Measurements from ENCODE around the gene HLA-DMA.

HLA-DMA gene

DNA sequence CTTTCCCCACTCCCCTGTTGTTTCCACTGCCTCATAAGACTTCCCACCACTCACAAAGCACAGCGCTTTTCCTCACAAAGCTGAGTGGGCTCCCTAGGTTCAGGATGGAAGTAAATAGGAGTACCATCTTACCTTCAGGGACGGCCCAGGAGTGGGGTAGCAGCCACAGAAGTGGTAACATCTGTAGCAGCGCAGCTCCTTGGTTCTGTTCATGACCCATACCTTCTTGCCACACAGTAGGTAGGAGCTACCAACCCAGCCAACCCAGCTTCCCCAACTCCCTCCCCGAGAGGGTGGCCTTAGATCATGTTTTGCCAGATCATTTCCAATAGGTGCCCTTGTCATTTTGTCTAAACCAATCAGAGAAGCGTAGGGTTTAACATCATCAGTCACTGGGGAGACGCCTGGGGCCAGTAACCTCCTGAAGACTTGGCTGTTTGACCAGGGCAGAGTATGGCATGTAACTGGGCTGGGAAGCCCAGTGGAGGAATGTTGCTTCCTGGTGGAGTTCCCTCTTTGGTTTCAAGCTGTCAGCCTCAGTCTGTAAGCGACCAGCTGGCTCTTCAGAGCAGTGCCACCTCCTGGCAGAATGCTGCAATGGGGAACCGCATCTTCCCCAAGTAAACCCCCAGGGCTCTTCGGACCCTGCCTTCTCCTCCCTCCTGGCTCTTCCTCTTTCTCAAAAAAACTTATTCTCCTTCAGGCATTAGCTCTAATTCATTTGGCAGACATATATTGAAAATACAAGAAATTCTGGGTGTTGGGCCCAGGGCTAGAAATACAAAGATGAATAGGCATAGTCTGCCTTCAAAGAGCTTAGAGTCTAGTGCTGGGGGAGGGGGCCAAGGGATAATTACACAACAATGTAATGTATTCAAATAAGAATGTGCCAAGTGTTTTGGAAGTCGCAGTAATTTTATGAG lies at the start of gene HLA-DMA:
Gene HLA-DMA (minus strand): TSS at position 281 of the 923 bp plus-strand sequence. CDS start 61 bp downstream, at position 220.
- H3K27ac ChIP-seq, result no peak within 1 kb of the TSS
- TF ChIP-seq CTCF (IDR thresholded peaks at IDR 0.05) (peak; percentile 80), ZFX (IDR thresholded peaks at IDR 0.05; ENCODE audit: borderline replicate concordance) (no peak)

- H3K27ac ChIP-seq, result no peak overlapping the region
- TF ChIP-seq CTCF (IDR thresholded peaks at IDR 0.05) (no peak), ZFX (IDR thresholded peaks at IDR 0.05; ENCODE audit: borderline replicate concordance) (no peak)
These were observed 48.8 kb upstream of the HLA-DMA start for GRCh38 chr6:33001685-33002084.

DNA sequence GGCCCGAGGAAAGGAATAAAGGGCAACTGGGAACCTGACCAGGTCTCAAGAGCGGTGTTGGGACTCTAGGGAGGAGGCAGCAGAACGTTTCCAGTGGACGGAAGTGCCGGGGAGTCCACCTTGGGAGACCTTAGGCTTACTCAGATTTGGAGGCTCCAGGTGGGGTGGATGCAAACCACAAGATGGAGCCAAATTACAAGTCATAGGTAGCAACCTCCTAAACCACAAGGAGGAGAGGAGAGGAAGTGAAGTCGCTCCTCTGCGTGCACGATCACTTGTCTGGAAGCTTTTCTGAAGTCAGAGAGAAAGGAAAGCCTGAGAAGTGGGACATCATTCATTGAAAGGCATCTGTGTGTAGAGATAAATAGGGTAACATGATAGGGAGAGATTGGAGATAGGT lies 47.2 kb upstream of the HLA-DMA start:
- TF ChIP-seq CTCF (IDR thresholded peaks at IDR 0.05) (peak; percentile 33), ZFX (IDR thresholded peaks at IDR 0.05; ENCODE audit: borderline replicate concordance) (no peak)
- H3K27ac ChIP-seq, result no peak overlapping the region

DNA sequence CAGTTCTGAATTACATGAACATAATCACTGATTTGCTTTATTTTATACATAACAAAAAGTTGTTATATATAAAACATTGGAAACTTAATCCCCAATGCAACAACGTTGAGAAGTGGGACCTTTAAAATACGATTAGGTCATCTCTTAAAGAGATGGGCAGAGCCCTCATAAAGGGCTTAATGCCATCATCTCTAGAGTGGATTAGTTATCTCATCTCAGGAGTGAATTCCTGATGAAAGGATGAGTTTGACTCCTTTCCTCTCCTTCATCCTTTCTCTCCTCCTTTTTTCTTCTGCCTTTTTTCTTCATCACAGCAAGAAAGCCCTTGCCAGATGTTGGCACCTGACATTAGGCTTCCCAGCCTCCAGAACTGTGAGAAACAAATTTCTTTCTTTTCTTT lies 42.6 kb upstream of the HLA-DMA start:
- no peak overlapping the region for H3K27ac ChIP-seq
- no peak for TF ChIP-seq ZFX (IDR thresholded peaks at IDR 0.05; ENCODE audit: borderline replicate concordance)
- TF ChIP-seq CTCF (IDR thresholded peaks at IDR 0.05), result no peak

- no peak overlapping the region for H3K27ac ChIP-seq
- TF ChIP-seq ZFX (IDR thresholded peaks at IDR 0.05; ENCODE audit: borderline replicate concordance), result no peak
- TF ChIP-seq CTCF (IDR thresholded peaks at IDR 0.05), result no peak
These were observed 40.6 kb upstream of the HLA-DMA start for GRCh38 chr6:32993363-32993973.

GRCh38 chr6:32991972-32992371 lies 39.1 kb upstream of the HLA-DMA start:
- H3K27ac ChIP-seq, result no peak overlapping the region
- TF ChIP-seq ZFX (IDR thresholded peaks at IDR 0.05; ENCODE audit: borderline replicate concordance) (no peak), CTCF (IDR thresholded peaks at IDR 0.05) (no peak)

GRCh38 chr6:32989368-32989767 lies 36.5 kb upstream of the HLA-DMA start:
- TF ChIP-seq CTCF (IDR thresholded peaks at IDR 0.05) (no peak), ZFX (IDR thresholded peaks at IDR 0.05; ENCODE audit: borderline replicate concordance) (no peak)
- H3K27ac ChIP-seq, result no peak overlapping the region

All from 22Rv1 (cell line).